Fibroblast of lung (primary cell): Measurements from ENCODE around the gene PPP3R1.

Experiments used
- CTCF ChIP-seq, 2 donors: IDR thresholded peaks in 1 of 2; conservative IDR thresholded peaks in 1 of 2; 1 replicate in 1 of 2; 2 replicates in 1 of 2; pipeline ENCODE4 v1.5.1; 2011 to 2012; ENCODE audit warnings: low read length in 2 of 2, control low read depth in 1 of 2, inconsistent platforms in 1 of 2, low read depth in 1 of 2, mild to moderate bottlenecking in 1 of 2
- EZH2 ChIP-seq: IDR thresholded peaks from 2 replicates; pipeline ENCODE4 v1.5.1; 2012; ENCODE audit warnings: low read length, control low read depth, mild to moderate bottlenecking; ENCODE audit errors: missing control alignments

- TF ChIP-seq CTCF (conservative IDR thresholded peaks at IDR 0.05 in 1 of 2, IDR thresholded peaks at IDR 0.05 in 1 of 2; ENCODE audit: low read depth in 1 of 2, low read length in 2 of 2) = no peak
- no peak for TF ChIP-seq EZH2
Observed at GRCh38 chr2:68141875-68142274, 110.5 kb downstream of the PPP3R1 start.
